Measurements from ENCODE around the gene FXYD5.
A peak's percentile ranks its signal among the peaks of the same experiment; 100 is the strongest.
"Not testable (repeated sequence)": the region's sequence is repeated elsewhere in the genome, so short reads cannot be mapped to it uniquely, and the experiment has no call there.

Gene FXYD5

DNA sequence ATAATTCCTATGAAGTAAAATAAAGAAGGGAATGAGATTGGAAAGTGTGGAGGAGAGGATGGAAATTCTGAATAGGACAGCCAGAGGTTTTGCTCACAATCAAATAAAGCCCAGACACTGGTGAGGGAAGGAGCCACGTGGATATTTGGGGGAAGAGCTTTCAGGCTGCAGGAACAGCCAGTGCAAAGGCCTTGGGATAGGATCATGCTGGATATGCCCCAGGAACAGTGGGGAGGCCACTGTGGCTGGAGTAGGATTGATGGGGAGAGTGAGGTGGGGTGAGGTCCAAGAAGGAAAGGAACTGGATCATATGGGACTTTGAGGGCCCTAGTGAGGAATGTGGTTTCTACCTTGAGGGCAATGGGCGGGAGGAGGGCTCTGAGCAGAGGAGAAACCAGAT lies 4.1 kb upstream of the FXYD5 start:
- H3K4me3 ChIP-seq (ENCODE audit: control insufficient read depth, low read depth, low read length) = no peak overlapping the region
- DNase-seq (ENCODE audit: low read depth) = no peak
- TF ChIP-seq, protein P1, sequence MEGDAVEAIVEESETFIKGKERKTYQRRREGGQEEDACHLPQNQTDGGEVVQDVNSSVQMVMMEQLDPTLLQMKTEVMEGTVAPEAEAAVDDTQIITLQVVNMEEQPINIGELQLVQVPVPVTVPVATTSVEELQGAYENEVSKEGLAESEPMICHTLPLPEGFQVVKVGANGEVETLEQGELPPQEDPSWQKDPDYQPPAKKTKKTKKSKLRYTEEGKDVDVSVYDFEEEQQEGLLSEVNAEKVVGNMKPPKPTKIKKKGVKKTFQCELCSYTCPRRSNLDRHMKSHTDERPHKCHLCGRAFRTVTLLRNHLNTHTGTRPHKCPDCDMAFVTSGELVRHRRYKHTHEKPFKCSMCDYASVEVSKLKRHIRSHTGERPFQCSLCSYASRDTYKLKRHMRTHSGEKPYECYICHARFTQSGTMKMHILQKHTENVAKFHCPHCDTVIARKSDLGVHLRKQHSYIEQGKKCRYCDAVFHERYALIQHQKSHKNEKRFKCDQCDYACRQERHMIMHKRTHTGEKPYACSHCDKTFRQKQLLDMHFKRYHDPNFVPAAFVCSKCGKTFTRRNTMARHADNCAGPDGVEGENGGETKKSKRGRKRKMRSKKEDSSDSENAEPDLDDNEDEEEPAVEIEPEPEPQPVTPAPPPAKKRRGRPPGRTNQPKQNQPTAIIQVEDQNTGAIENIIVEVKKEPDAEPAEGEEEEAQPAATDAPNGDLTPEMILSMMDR (conservative IDR thresholded peaks at IDR 0.05; ENCODE audit: control insufficient read depth, insufficient read depth, low read depth, low read length) = no peak

DNA sequence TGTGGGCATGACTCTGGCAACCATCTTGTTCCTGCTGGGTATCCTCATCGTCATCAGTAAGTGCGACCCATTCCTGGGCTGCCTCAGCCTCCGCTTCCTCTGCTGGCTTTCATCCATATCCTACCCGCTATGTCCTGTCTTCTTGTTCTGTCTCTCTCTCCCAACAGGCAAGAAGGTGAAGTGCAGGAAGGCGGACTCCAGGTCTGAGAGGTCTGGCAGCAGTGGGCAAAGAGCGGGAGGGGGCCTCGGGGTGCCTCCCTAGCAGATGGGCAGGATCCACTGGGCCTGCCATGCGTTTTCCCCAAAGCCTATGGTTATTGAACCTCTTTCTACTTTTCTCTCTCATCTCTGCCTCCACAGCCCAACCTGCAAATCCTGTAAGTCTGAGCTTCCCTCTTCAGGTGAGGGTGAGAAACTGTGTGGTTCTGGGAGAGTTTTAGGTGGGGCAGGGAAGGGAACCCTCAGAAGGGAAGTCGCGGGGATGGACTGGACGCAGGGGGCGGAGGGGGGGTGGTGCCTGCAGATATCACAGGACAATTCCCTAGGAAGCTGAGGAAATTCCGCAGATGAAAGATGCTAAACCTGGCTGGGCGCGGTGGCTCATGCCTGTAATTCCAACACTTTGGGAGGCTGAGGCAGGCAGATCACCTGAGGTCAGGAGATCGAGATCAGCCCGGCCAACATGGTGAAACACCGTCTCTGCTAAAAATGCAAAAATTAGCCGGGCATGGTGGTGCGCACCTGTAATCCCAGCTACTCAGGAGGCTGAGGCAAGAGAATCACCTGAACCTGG lies 3.1 kb upstream of the FXYD5 start:
- no peak for DNase-seq (ENCODE audit: low read depth)
- TF ChIP-seq, protein P1 (conservative IDR thresholded peaks at IDR 0.05; ENCODE audit: control insufficient read depth, insufficient read depth, low read depth, low read length) = no peak
- no peak overlapping the region for H3K4me3 ChIP-seq (ENCODE audit: control insufficient read depth, low read depth, low read length)

DNA sequence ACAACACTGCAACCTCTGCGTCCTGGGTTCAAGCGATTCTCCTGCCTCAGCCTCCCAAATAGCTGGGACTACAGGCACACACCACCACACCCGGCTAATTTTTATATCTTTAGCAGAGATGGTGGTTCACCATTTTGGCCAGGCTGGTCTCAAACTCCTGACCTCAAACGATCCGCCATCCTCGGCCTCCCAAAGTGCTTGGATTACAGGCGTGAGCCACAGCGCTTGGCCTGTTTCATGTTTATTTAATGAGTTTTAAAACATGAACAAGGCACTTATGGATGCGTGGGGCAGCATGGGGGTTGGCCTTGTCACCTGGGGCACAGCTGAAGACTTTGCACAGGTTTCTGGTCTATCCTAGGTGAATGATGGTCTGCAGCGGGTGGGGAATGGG lies 1.4 kb upstream of the FXYD5 start:
- DNase-seq (ENCODE audit: low read depth); H3K4me3 ChIP-seq (ENCODE audit: control insufficient read depth, low read depth, low read length): not testable (repeated sequence)

DNA sequence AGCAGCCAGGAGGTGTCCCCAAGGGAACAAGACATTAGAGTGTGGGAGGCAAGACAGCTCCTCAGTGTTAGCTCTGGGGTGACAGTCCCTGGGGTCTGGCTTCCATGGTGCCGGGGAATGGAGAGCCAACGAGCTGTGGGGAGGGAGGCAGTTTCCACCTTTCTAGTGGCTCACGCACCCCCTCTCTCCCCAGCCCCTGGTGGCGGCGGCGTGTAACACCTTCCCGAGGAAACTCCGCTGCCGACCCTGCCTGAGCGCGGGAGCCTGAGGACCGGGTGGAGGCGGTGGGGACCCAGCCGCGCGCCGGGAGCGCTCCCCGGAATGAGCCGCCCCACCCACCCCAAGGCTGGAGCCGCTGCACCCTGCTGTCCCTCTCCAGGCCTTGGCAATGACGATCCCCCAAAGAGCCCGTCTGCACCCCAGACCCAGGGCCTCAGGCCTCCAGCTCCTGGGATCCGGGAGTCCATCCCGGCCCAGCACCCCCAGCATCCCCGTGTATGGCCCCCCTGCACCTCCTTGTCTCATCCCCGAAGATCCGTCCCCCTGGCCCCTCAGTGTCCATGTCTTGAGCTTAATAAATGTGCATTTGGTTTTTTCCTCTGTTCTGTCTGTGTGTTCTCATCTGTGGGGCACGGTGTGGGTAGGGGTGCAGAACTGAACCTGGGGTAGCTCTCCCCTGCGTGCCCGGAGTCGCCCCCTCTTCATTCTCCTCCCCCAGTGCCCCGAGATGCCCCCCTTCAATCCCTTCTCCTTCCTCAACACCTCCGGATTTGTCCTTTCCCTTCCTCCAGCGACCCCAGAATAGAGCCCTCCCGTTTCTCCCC lies 622 bp upstream of the FXYD5 start:
- TF ChIP-seq, protein P1 (conservative IDR thresholded peaks at IDR 0.05; ENCODE audit: control insufficient read depth, insufficient read depth, low read depth, low read length) = peak; percentile 50
- H3K4me3 ChIP-seq (ENCODE audit: control insufficient read depth, low read depth, low read length) = peak overlapping the region; percentile 91
- no peak for DNase-seq (ENCODE audit: low read depth)

DNA sequence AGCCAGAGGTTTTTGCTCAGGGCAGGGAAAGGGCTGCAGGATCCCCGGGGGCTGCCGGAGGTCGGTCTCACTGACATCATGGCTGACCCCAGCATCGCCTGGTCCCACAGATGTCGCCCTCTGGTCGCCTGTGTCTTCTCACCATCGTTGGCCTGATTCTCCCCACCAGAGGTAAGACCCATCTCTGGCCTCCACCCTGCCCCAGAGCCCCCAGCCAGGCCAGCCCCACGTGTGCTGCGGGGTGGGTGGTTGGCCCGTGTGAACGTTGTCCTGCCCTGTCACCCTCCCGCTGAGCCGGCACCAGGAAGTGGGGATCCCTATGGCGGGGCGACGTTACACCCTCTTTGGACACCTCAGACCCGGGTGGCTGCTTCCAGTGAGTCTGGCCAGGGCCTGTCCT lies 906 bp downstream of the FXYD5 start:
- peak overlapping the region; percentile 91 for H3K4me3 ChIP-seq (ENCODE audit: control insufficient read depth, low read depth, low read length)
- TF ChIP-seq, protein P1 (conservative IDR thresholded peaks at IDR 0.05; ENCODE audit: control insufficient read depth, insufficient read depth, low read depth, low read length) = no peak
- no peak for DNase-seq (ENCODE audit: low read depth)

DNA sequence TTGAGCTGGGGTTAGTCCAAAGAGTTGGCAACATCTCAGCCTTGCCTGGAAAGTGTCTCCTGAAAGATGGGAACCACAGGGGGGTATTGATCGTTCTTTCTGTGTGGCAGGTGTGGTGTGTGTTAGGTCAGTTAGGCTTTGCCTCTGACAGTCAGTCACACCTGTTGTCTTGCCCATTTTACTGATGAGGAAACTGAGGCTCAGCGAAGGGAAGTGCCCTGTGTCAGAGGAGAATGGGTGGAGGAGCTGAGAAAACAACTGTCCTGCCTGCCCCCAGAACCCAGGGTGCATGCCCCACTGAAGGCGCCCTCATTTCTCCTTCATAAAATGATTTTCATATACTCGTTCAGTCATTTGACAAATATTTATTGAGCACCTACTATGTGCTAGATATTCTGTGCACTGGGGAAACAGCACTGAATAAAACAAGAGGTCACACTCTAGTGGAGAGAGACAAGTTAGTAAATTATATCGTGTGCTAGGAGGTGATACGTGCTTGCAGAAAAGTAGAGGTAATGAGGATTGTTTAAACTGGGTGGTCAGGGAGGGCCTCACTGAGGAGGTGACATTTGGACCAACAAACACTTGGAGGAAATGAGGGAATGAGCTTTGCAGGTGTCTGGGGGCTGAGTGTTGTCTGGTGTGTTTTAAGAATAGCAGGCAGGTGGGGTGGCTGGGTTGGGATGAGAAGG lies 1.6 kb downstream of the FXYD5 start:
- no peak for DNase-seq (ENCODE audit: low read depth)
- TF ChIP-seq, protein P1 (conservative IDR thresholded peaks at IDR 0.05; ENCODE audit: control insufficient read depth, insufficient read depth, low read depth, low read length) = no peak
- H3K4me3 ChIP-seq (ENCODE audit: control insufficient read depth, low read depth, low read length) = peak overlapping the region; percentile 91

DNA sequence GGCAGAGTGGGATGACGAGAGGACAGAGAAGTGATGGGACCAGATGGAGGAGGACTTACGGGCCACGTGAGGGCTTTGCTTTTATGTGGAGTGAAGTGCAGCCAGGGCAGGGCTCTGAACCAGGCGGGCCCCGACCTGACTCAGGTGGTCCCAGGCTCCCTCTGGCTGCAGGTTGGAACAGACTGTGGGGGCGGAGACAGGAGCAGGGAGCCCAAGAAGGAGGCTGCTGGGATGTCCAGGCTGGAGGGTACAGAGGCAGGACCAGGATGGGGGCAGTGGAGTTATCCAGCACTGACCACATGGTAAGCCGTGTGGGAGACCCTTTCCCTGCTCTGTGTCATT lies 2.1 kb downstream of the FXYD5 start:
- no peak for DNase-seq (ENCODE audit: low read depth)
- TF ChIP-seq, protein P1 (conservative IDR thresholded peaks at IDR 0.05; ENCODE audit: control insufficient read depth, insufficient read depth, low read depth, low read length) = no peak
- H3K4me3 ChIP-seq (ENCODE audit: control insufficient read depth, low read depth, low read length) = no peak overlapping the region
